Measurements from ENCODE around the gene KRT78.

Gene KRT78

GRCh38 chr12:52879394-52880351, 30.9 kb upstream of the KRT78 start:
- no peaks in the 10 kb centered on the region for H3K27me3 ChIP-seq (ENCODE audit: insufficient read depth, low read length)
- peak overlapping the region; percentile 47 for H2AFZ ChIP-seq (ENCODE audit: low read length, unreplicated experiment)
- H3K4me3 ChIP-seq (ENCODE audit: low read depth, low read length), result peak overlapping the region; percentile 38; the same call in 1 of the 2 replicates
- peaks cover 14% of the 10 kb centered on the region for H3K4me1 ChIP-seq (ENCODE audit: control insufficient read depth, insufficient read depth, low read length, unreplicated experiment)
- H3K79me2 ChIP-seq (ENCODE audit: control insufficient read depth, insufficient read depth, low read length, unreplicated experiment), result no peaks in the 10 kb centered on the region
- no peaks in the 10 kb centered on the region for H3K36me3 ChIP-seq (ENCODE audit: insufficient read depth, low read length)
- peak overlapping the region; percentile 53; the same call in 1 of the 2 replicates for H3K27ac ChIP-seq (ENCODE audit: low read depth, low read length)

- Histone ChIP-seq H3K36me3 (ENCODE audit: insufficient read depth, low read length) (no peaks in the 10 kb centered on the region), H3K4me1 (ENCODE audit: control insufficient read depth, insufficient read depth, low read length, unreplicated experiment) (peaks cover 20% of the 10 kb centered on the region), H3K4me3 (ENCODE audit: low read depth, low read length) (peak overlapping the region; percentile 38; the same call in 1 of the 2 replicates), H3K27me3 (ENCODE audit: insufficient read depth, low read length) (no peaks in the 10 kb centered on the region), H2AFZ (ENCODE audit: low read length, unreplicated experiment) (peak overlapping the region; percentile 47), H3K79me2 (ENCODE audit: control insufficient read depth, insufficient read depth, low read length, unreplicated experiment) (no peaks in the 10 kb centered on the region), H3K27ac (ENCODE audit: low read depth, low read length) (peak overlapping the region; percentile 53; the same call in 1 of the 2 replicates)
These were observed 30.0 kb upstream of the KRT78 start for GRCh38 chr12:52878507-52879393.

GRCh38 chr12:52877242-52877641, 28.4 kb upstream of the KRT78 start:
- H3K4me3 ChIP-seq (ENCODE audit: low read depth, low read length), result no peak overlapping the region
- no peak overlapping the region for H3K27ac ChIP-seq (ENCODE audit: low read depth, low read length)
- H3K79me2 ChIP-seq (ENCODE audit: control insufficient read depth, insufficient read depth, low read length, unreplicated experiment), result no peaks in the 10 kb centered on the region
- H2AFZ ChIP-seq (ENCODE audit: low read length, unreplicated experiment), result no peak overlapping the region
- H3K4me1 ChIP-seq (ENCODE audit: control insufficient read depth, insufficient read depth, low read length, unreplicated experiment), result peaks cover 35% of the 10 kb centered on the region
- H3K36me3 ChIP-seq (ENCODE audit: insufficient read depth, low read length), result no peaks in the 10 kb centered on the region
- no peaks in the 10 kb centered on the region for H3K27me3 ChIP-seq (ENCODE audit: insufficient read depth, low read length)

- no peaks in the 10 kb centered on the region for H3K27me3 ChIP-seq (ENCODE audit: insufficient read depth, low read length)
- no peak overlapping the region for H3K4me3 ChIP-seq (ENCODE audit: low read depth, low read length)
- H3K36me3 ChIP-seq (ENCODE audit: insufficient read depth, low read length), result no peaks in the 10 kb centered on the region
- no peaks in the 10 kb centered on the region for H3K79me2 ChIP-seq (ENCODE audit: control insufficient read depth, insufficient read depth, low read length, unreplicated experiment)
- no peak overlapping the region for H2AFZ ChIP-seq (ENCODE audit: low read length, unreplicated experiment)
- no peak overlapping the region for H3K27ac ChIP-seq (ENCODE audit: low read depth, low read length)
- peaks cover 43% of the 10 kb centered on the region for H3K4me1 ChIP-seq (ENCODE audit: control insufficient read depth, insufficient read depth, low read length, unreplicated experiment)
These were observed 27.6 kb upstream of the KRT78 start for GRCh38 chr12:52876372-52876771.

GRCh38 chr12:52874573-52875435, 26.0 kb upstream of the KRT78 start:
- H3K27me3 ChIP-seq (ENCODE audit: insufficient read depth, low read length), result no peaks in the 10 kb centered on the region
- H3K4me1 ChIP-seq (ENCODE audit: control insufficient read depth, insufficient read depth, low read length, unreplicated experiment), result peaks cover 57% of the 10 kb centered on the region
- no peak overlapping the region for H2AFZ ChIP-seq (ENCODE audit: low read length, unreplicated experiment)
- H3K27ac ChIP-seq (ENCODE audit: low read depth, low read length), result peak overlapping the region; percentile 93
- H3K79me2 ChIP-seq (ENCODE audit: control insufficient read depth, insufficient read depth, low read length, unreplicated experiment), result no peaks in the 10 kb centered on the region
- H3K4me3 ChIP-seq (ENCODE audit: low read depth, low read length), result peak overlapping the region; percentile 50
- H3K36me3 ChIP-seq (ENCODE audit: insufficient read depth, low read length), result no peaks in the 10 kb centered on the region

- no peaks in the 10 kb centered on the region for H3K36me3 ChIP-seq (ENCODE audit: insufficient read depth, low read length)
- no peaks in the 10 kb centered on the region for H3K27me3 ChIP-seq (ENCODE audit: insufficient read depth, low read length)
- H2AFZ ChIP-seq (ENCODE audit: low read length, unreplicated experiment), result no peak overlapping the region
- H3K4me1 ChIP-seq (ENCODE audit: control insufficient read depth, insufficient read depth, low read length, unreplicated experiment), result peaks cover 53% of the 10 kb centered on the region
- H3K27ac ChIP-seq (ENCODE audit: low read depth, low read length), result peak overlapping the region; percentile 93
- H3K4me3 ChIP-seq (ENCODE audit: low read depth, low read length), result peak overlapping the region; percentile 56
- no peaks in the 10 kb centered on the region for H3K79me2 ChIP-seq (ENCODE audit: control insufficient read depth, insufficient read depth, low read length, unreplicated experiment)
These were observed 25.2 kb upstream of the KRT78 start for GRCh38 chr12:52873832-52874572.

- peak overlapping the region; percentile 93 for H3K27ac ChIP-seq (ENCODE audit: low read depth, low read length)
- H3K4me1 ChIP-seq (ENCODE audit: control insufficient read depth, insufficient read depth, low read length, unreplicated experiment), result peaks cover 49% of the 10 kb centered on the region
- no peaks in the 10 kb centered on the region for H3K36me3 ChIP-seq (ENCODE audit: insufficient read depth, low read length)
- H3K27me3 ChIP-seq (ENCODE audit: insufficient read depth, low read length), result no peaks in the 10 kb centered on the region
- peak overlapping the region; percentile 56 for H3K4me3 ChIP-seq (ENCODE audit: low read depth, low read length)
- no peaks in the 10 kb centered on the region for H3K79me2 ChIP-seq (ENCODE audit: control insufficient read depth, insufficient read depth, low read length, unreplicated experiment)
- H2AFZ ChIP-seq (ENCODE audit: low read length, unreplicated experiment), result no peak overlapping the region
These were observed 24.7 kb upstream of the KRT78 start for GRCh38 chr12:52873513-52873831.

- Histone ChIP-seq H3K4me3 (ENCODE audit: low read depth, low read length) (no peak overlapping the region), H2AFZ (ENCODE audit: low read length, unreplicated experiment) (no peak overlapping the region), H3K27ac (ENCODE audit: low read depth, low read length) (peak overlapping the region; percentile 93), H3K79me2 (ENCODE audit: control insufficient read depth, insufficient read depth, low read length, unreplicated experiment) (no peaks in the 10 kb centered on the region), H3K36me3 (ENCODE audit: insufficient read depth, low read length) (no peaks in the 10 kb centered on the region), H3K4me1 (ENCODE audit: control insufficient read depth, insufficient read depth, low read length, unreplicated experiment) (peaks cover 49% of the 10 kb centered on the region), H3K27me3 (ENCODE audit: insufficient read depth, low read length) (no peaks in the 10 kb centered on the region)
These were observed 24.0 kb upstream of the KRT78 start for GRCh38 chr12:52872644-52873389.

- peak overlapping the region; percentile 93 for H3K27ac ChIP-seq (ENCODE audit: low read depth, low read length)
- H3K4me1 ChIP-seq (ENCODE audit: control insufficient read depth, insufficient read depth, low read length, unreplicated experiment), result peaks cover 49% of the 10 kb centered on the region
- no peaks in the 10 kb centered on the region for H3K27me3 ChIP-seq (ENCODE audit: insufficient read depth, low read length)
- 0 out of 2 replicates have a peak overlapping the region, but pooled peaks have one; percentile 3 for H3K4me3 ChIP-seq (ENCODE audit: low read depth, low read length)
- no peaks in the 10 kb centered on the region for H3K36me3 ChIP-seq (ENCODE audit: insufficient read depth, low read length)
- H3K79me2 ChIP-seq (ENCODE audit: control insufficient read depth, insufficient read depth, low read length, unreplicated experiment), result no peaks in the 10 kb centered on the region
- peak overlapping the region; percentile 30 for H2AFZ ChIP-seq (ENCODE audit: low read length, unreplicated experiment)
These were observed 22.7 kb upstream of the KRT78 start for GRCh38 chr12:52871291-52872039.

Measured in ACC112 (cell line).